Stimulated activated CD8-positive, alpha-beta memory T cell treated with anti-CD3 and anti-CD28 coated beads, Interleukin-7, amount 100 ng/mL, for 24 hours (primary cell): Measurements from ENCODE around the gene GRID1.

Source experiments
- DNase-seq: peaks from one replicate; pipeline ENCODE4 v3.0.0-alpha.2; 2020; ENCODE audit warnings: low read depth

Gene GRID1

GRCh38 chr10:86211691-86212390 lies 154.8 kb downstream of the GRID1 start:
- no peak for DNase-seq

GRCh38 chr10:86210416-86210815 lies 156.2 kb downstream of the GRID1 start:
- no peak for DNase-seq

- DNase-seq: no peak
Observed at GRCh38 chr10:86209726-86210125, 156.9 kb downstream of the GRID1 start.

GRCh38 chr10:86207226-86207625 lies 159.4 kb downstream of the GRID1 start:
- no peak for DNase-seq

- no peak for DNase-seq
Observed at GRCh38 chr10:86206240-86206579, 160.4 kb downstream of the GRID1 start.

GRCh38 chr10:86205306-86206239 lies 161.0 kb downstream of the GRID1 start:
- DNase-seq: no peak

GRCh38 chr10:86204421-86205305 lies 161.9 kb downstream of the GRID1 start:
- DNase-seq: no peak

GRCh38 chr10:86203162-86203905 lies 163.3 kb downstream of the GRID1 start:
- DNase-seq: no peak

GRCh38 chr10:86202226-86202735 lies 164.3 kb downstream of the GRID1 start:
- no peak for DNase-seq

GRCh38 chr10:86200867-86201266 lies 165.7 kb downstream of the GRID1 start:
- no peak for DNase-seq

GRCh38 chr10:86200269-86200668 lies 166.3 kb downstream of the GRID1 start:
- DNase-seq: no peak

- DNase-seq: no peak
Observed at GRCh38 chr10:86199041-86199440, 167.6 kb downstream of the GRID1 start.

GRCh38 chr10:86198271-86198670 lies 168.3 kb downstream of the GRID1 start:
- no peak for DNase-seq

- DNase-seq: no peak
Observed at GRCh38 chr10:86197166-86197790, 169.3 kb downstream of the GRID1 start.

GRCh38 chr10:86195521-86196157 lies 171.0 kb downstream of the GRID1 start:
- DNase-seq: no peak

- no peak for DNase-seq
Observed at GRCh38 chr10:86194684-86195083, 171.9 kb downstream of the GRID1 start.

GRCh38 chr10:86193841-86194240 lies 172.8 kb downstream of the GRID1 start:
- DNase-seq: no peak

GRCh38 chr10:86192691-86193090 lies 173.9 kb downstream of the GRID1 start:
- DNase-seq: no peak

- DNase-seq: no peak
Observed at GRCh38 chr10:86192147-86192546, 174.4 kb downstream of the GRID1 start.

GRCh38 chr10:86191686-86192085 lies 174.9 kb downstream of the GRID1 start:
- DNase-seq: no peak
